H9 (cell line): Measurements from ENCODE around the gene CCDC40. TPM values are rescaled to one million over a fixed set of nuclear protein-coding genes. Genes with fewer than 3 reads are reported as not detected.

Experiments used
- DNase-seq: peaks from one replicate; pipeline ENCODE4 v3.0.0-alpha.2; 2017
- H2AFZ ChIP-seq: one replicate; pipeline ENCODE4 v1.6.1; 2013; ENCODE audit warnings: mild to moderate bottlenecking, low read length, control low read depth, moderate library complexity
- H2AK5ac ChIP-seq: 2 replicates; pipeline ENCODE4 v1.6.1; 2013; ENCODE audit warnings: low read length, control low read depth, mixed read lengths; ENCODE audit not compliant: insufficient read length
- H2BK120ac ChIP-seq: one replicate; pipeline ENCODE4 v1.6.1; 2013; ENCODE audit warnings: low read depth, mild to moderate bottlenecking, low read length, control low read depth, inconsistent platforms; ENCODE audit not compliant: poor library complexity, severe bottlenecking
- H2BK12ac ChIP-seq: 2 replicates; pipeline ENCODE4 v1.6.1; 2013; ENCODE audit warnings: low read length, control low read depth, mixed read lengths, low read depth; ENCODE audit not compliant: insufficient read length
- H2BK15ac ChIP-seq: 2 replicates; pipeline ENCODE4 v1.6.1; 2013; ENCODE audit warnings: low read depth, low read length, control low read depth
- H2BK20ac ChIP-seq: one replicate; pipeline ENCODE4 v1.6.1; 2013; ENCODE audit warnings: low read depth, mild to moderate bottlenecking, low read length, control low read depth, inconsistent platforms; ENCODE audit not compliant: poor library complexity, severe bottlenecking
- H2BK5ac ChIP-seq: 2 replicates; pipeline ENCODE4 v1.6.1; 2013; ENCODE audit warnings: low read length, control low read depth, mixed read lengths; ENCODE audit not compliant: insufficient read length
- H3K14ac ChIP-seq: 2 replicates; pipeline ENCODE4 v1.6.1; 2013; ENCODE audit warnings: low read length, control low read depth; ENCODE audit not compliant: insufficient read depth
- H3K18ac ChIP-seq: 2 replicates; pipeline ENCODE4 v1.6.1; 2013; ENCODE audit warnings: low read depth, mild to moderate bottlenecking, mixed read lengths, low read length, control low read depth; ENCODE audit not compliant: insufficient read length
- H3K23ac ChIP-seq: 2 replicates; pipeline ENCODE4 v1.6.1; 2013; ENCODE audit warnings: low read length, control low read depth, mixed read lengths, low read depth; ENCODE audit not compliant: insufficient read length
- H3K23me2 ChIP-seq: 2 replicates; pipeline ENCODE4 v1.6.1; 2013; ENCODE audit warnings: low read depth, mild to moderate bottlenecking, mixed read lengths, low read length, control low read depth; ENCODE audit not compliant: insufficient read length, poor library complexity, severe bottlenecking
- H3K27ac ChIP-seq: 2 replicates; pipeline ENCODE4 v1.5.1; 2013; ENCODE audit warnings: low read length, control low read depth, mixed read lengths, low read depth; ENCODE audit not compliant: insufficient read length
- H3K27me3 ChIP-seq: 2 replicates; pipeline ENCODE4 v1.6.1; 2013; ENCODE audit warnings: low read length, control low read depth, inconsistent platforms; ENCODE audit not compliant: insufficient read depth
- H3K4ac ChIP-seq: 2 replicates; pipeline ENCODE4 v1.6.1; 2013; ENCODE audit warnings: low read depth, mild to moderate bottlenecking, control low read depth, inconsistent platforms, low read length, moderate library complexity
- H3K4me1 ChIP-seq: 2 replicates; pipeline ENCODE4 v1.6.1; 2013; ENCODE audit warnings: low read length, control low read depth, inconsistent platforms; ENCODE audit not compliant: insufficient read depth
- H3K4me2 ChIP-seq: 2 replicates; pipeline ENCODE4 v1.6.1; 2013; ENCODE audit warnings: low read length, control low read depth, mixed read lengths; ENCODE audit not compliant: insufficient read length, insufficient read depth
- H3K56ac ChIP-seq: 2 replicates; pipeline ENCODE4 v1.6.1; 2013; ENCODE audit warnings: low read depth, mild to moderate bottlenecking, mixed read lengths, low read length, control low read depth; ENCODE audit not compliant: insufficient read length
- H3K79me1 ChIP-seq: 2 replicates; pipeline ENCODE4 v1.6.1; 2013; ENCODE audit warnings: low read depth, mild to moderate bottlenecking, moderate library complexity, low read length, control low read depth, inconsistent platforms; ENCODE audit not compliant: insufficient read depth, poor library complexity, severe bottlenecking
- H3K79me2 ChIP-seq: 2 replicates; pipeline ENCODE4 v1.6.1; 2013; ENCODE audit warnings: low read length, control low read depth, inconsistent platforms; ENCODE audit not compliant: insufficient read depth
- H3K9ac ChIP-seq: 2 replicates; pipeline ENCODE4 v1.6.1; 2013; ENCODE audit warnings: low read length, control low read depth, mixed read lengths; ENCODE audit not compliant: insufficient read length; ENCODE audit errors: extremely low read depth
- H3K9me3 ChIP-seq: one replicate; pipeline ENCODE4 v1.6.1; 2013; ENCODE audit warnings: low read depth, low read length, inconsistent platforms; ENCODE audit not compliant: control insufficient read depth
- H3T11ph ChIP-seq: one replicate; pipeline ENCODE4 v1.6.1; 2013; ENCODE audit warnings: mild to moderate bottlenecking, low read length, control low read depth, inconsistent platforms
- H4K20me1 ChIP-seq: one replicate; pipeline ENCODE4 v1.6.1; 2013; ENCODE audit not compliant: control insufficient read depth, insufficient read length, insufficient read depth
- H4K5ac ChIP-seq: 2 replicates; pipeline ENCODE4 v1.6.1; 2013; ENCODE audit warnings: low read depth, mild to moderate bottlenecking, mixed read lengths, low read length, control low read depth; ENCODE audit not compliant: insufficient read length
- H4K8ac ChIP-seq: replicated peaks from 2 replicates; pipeline ENCODE4 v1.6.1; 2013; ENCODE audit warnings: low read length, control low read depth, mixed read lengths, low read depth; ENCODE audit not compliant: insufficient read length
- H4K91ac ChIP-seq: 2 replicates; pipeline ENCODE4 v1.6.1; 2013; ENCODE audit warnings: low read depth, mild to moderate bottlenecking, moderate library complexity, mixed read lengths, low read length, control low read depth; ENCODE audit not compliant: insufficient read length
- H3K27ac Mint-ChIP-seq, 3 experiments: 2 replicates in 2 of 3; 3 replicates in 1 of 3; pipeline ENCODE4 v1.8.0; 2020 to 2021; ENCODE audit warnings: mixed read lengths in 3 of 3, mild to moderate bottlenecking in 1 of 3, moderate library complexity in 1 of 3
- H3K27me3 Mint-ChIP-seq: 2 replicates; pipeline ENCODE4 v1.8.0; 2021; ENCODE audit warnings: low read depth, mild to moderate bottlenecking, moderate library complexity, mixed read lengths
- H3K36me3 Mint-ChIP-seq, 3 experiments: 2 replicates in 2 of 3; 3 replicates in 1 of 3; pipeline ENCODE4 v1.8.0; 2020 to 2021; ENCODE audit warnings: low read depth in 3 of 3, mixed read lengths in 3 of 3; ENCODE audit not compliant: insufficient read depth in 1 of 3
- H3K4me1 Mint-ChIP-seq, 2 experiments: 2 replicates each; pipeline ENCODE4 v1.8.0; 2020; ENCODE audit warnings: mixed read lengths in 2 of 2
- H3K4me3 Mint-ChIP-seq, 2 experiments: 2 replicates in 1 of 2; 3 replicates in 1 of 2; pipeline ENCODE4 v1.8.0; 2020 to 2021; ENCODE audit warnings: mild to moderate bottlenecking in 2 of 2, mixed read lengths in 2 of 2, moderate library complexity in 1 of 2
- H3K9me3 Mint-ChIP-seq, 2 experiments: 2 replicates in 1 of 2; 3 replicates in 1 of 2; pipeline ENCODE4 v1.8.0; 2020; ENCODE audit warnings: mild to moderate bottlenecking in 2 of 2, mixed read lengths in 2 of 2, moderate library complexity in 1 of 2
- WGBS: extraction: QIAGEN DNeasy Blood & Tissue Kit; methylation state at CpG from one replicate; pipeline ENCODE4 v1.1.7; 2013; ENCODE audit warnings: missing lambda C conversion rate, low lambda C conversion rate, mixed read lengths; ENCODE audit not compliant: insufficient read length; ENCODE audit errors: extremely low coverage; 5-methylcytosine and 5-hydroxymethylcytosine counted together
- total RNA-seq: library from RNA; stranded (reverse); gene quantifications from 2 replicates; pipeline ENCODE4 v1.2.1, GENCODE V29; 2021
- TF ChIP-seq, protein P1 (sequence below): fragments of 200-600 bp; sonication (generic); conservative IDR thresholded peaks from 3 replicates; pipeline ENCODE4 v1.8.0; 2021; ENCODE audit warnings: antibody characterized with exemption, mild to moderate bottlenecking

Gene CCDC40
- total RNA-seq, 1 experiment from 2014 or later, result 8.9 TPM

DNA sequence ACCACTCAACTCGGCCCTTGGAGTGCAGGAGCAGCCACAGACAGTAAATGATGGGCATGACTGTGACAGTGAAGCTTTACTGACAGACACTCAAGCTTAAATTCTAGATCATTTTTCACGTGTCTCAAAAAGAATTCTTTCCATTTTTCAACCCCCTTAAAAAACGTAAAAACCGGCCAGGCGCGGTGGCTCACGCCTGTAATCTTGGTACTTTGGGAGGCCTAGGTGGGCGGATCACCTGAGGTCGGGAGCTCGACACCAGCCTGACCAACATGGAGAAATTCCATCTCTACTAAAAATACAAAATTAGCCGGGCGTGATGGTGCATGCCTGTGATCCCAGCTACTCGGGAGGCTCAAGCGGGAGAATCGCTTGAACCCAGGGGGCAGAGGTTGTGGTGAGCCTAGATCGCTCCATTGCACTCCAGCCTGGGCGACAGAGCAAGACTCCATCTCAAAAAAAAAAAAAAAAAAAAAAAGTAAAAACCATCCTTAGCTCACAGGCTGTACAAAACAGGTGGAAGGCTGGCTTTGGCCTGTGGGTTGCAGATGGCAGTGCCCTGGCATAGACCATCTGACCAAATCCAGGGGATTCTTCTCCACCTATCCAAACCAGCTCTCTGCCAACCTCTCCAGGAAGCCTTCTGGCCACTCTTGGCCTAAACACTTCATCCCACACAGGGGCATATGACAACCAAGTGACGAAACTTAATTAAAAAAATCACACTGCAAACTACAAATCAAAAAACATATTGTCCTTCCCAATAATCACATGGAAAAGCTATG is 19.0 kb upstream of the CCDC40 start:
- H2BK5ac ChIP-seq, result no peak overlapping the region
- no peak overlapping the region for H2BK120ac ChIP-seq
- H3T11ph ChIP-seq, result no peak overlapping the region
- H3K4ac ChIP-seq, result no peak overlapping the region
- no peak overlapping the region for H4K5ac ChIP-seq
- H3K27me3 Mint-ChIP-seq, result no peaks in the 10 kb centered on the region; the same call in 1 of the 2 replicates
- peaks cover 18 to 32% (median 21%) of the 10 kb centered on the region in 3 experiments for H3K36me3 Mint-ChIP-seq
- H3K79me1 ChIP-seq, result peaks cover 4% of the 10 kb centered on the region
- H3K79me2 ChIP-seq, result peaks cover 3% of the 10 kb centered on the region; the same call in 1 of the 2 replicates
- no peak overlapping the region for H3K27ac ChIP-seq
- no peaks in the 10 kb centered on the region for H3K27me3 ChIP-seq
- H3K9me3 ChIP-seq, result no peaks in the 10 kb centered on the region
- no peak overlapping the region for H2AFZ ChIP-seq
- no peak overlapping the region for H3K23ac ChIP-seq
- H4K8ac ChIP-seq, result no peak overlapping the region
- H3K18ac ChIP-seq, result no peak overlapping the region
- H3K4me1 Mint-ChIP-seq, result peaks cover 4 to 6% of the 10 kb centered on the region in 2 experiments; a peak in 2 of 4 replicates
- H4K91ac ChIP-seq, result no peak overlapping the region
- TF ChIP-seq, protein P1, sequence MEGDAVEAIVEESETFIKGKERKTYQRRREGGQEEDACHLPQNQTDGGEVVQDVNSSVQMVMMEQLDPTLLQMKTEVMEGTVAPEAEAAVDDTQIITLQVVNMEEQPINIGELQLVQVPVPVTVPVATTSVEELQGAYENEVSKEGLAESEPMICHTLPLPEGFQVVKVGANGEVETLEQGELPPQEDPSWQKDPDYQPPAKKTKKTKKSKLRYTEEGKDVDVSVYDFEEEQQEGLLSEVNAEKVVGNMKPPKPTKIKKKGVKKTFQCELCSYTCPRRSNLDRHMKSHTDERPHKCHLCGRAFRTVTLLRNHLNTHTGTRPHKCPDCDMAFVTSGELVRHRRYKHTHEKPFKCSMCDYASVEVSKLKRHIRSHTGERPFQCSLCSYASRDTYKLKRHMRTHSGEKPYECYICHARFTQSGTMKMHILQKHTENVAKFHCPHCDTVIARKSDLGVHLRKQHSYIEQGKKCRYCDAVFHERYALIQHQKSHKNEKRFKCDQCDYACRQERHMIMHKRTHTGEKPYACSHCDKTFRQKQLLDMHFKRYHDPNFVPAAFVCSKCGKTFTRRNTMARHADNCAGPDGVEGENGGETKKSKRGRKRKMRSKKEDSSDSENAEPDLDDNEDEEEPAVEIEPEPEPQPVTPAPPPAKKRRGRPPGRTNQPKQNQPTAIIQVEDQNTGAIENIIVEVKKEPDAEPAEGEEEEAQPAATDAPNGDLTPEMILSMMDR, result no peak
- no peak overlapping the region for H2BK15ac ChIP-seq
- H4K20me1 ChIP-seq, result peaks cover 2% of the 10 kb centered on the region
- H2AK5ac ChIP-seq, result no peak overlapping the region
- no peak overlapping the region for H2BK12ac ChIP-seq
- no CpG with 5 or more reads among the region's 18 CpGs for WGBS
- H3K56ac ChIP-seq, result no peak overlapping the region
- DNase-seq, result no peak
- H2BK20ac ChIP-seq, result no peak overlapping the region
- no peak overlapping the region for H3K14ac ChIP-seq
- no peaks in the 10 kb centered on the region for H3K4me1 ChIP-seq
- no peak overlapping the region for H3K9ac ChIP-seq
- H3K23me2 ChIP-seq, result no peaks in the 10 kb centered on the region
- no peak overlapping the region for H3K27ac Mint-ChIP-seq
- no peak overlapping the region for H3K4me2 ChIP-seq
- no peak overlapping the region for H3K4me3 Mint-ChIP-seq
- H3K9me3 Mint-ChIP-seq, result peaks cover 0 to 3% of the 10 kb centered on the region in 2 experiments; a peak in 2 of 5 replicates
